Neural cell (in vitro differentiated cells): Measurements from ENCODE around the gene ESPN. TPM values are rescaled to one million over a fixed set of nuclear protein-coding genes. Genes with fewer than 3 reads are reported as not detected.

Source experiments
- H2AFZ ChIP-seq: fragments of 200-600, 300-800 bp; sonication (generic), shearing (Covaris generic); 2 replicates; pipeline ENCODE4 v1.6.0; 2014; ENCODE audit warnings: low read depth, mild to moderate bottlenecking, antibody characterized with exemption, low read length, moderate library complexity
- H3F3A ChIP-seq: fragments of 200-600 bp; shearing (Covaris generic); 2 replicates; pipeline ENCODE4 v1.6.1; 2016; ENCODE audit warnings: mild to moderate bottlenecking, moderate library complexity, mixed read lengths, antibody characterized with exemption, low read length; ENCODE audit not compliant: insufficient read depth, poor library complexity, severe bottlenecking
- H3K27ac ChIP-seq: fragments of 200-600, 300-800 bp; sonication (generic), shearing (Covaris generic); 2 replicates; pipeline ENCODE4 v1.5.1; 2014; ENCODE audit warnings: mild to moderate bottlenecking, low read length, moderate library complexity
- H3K27me3 ChIP-seq: fragments of 300-800, 200-600 bp; sonication (generic), shearing (Covaris generic); 2 replicates; pipeline ENCODE4 v1.6.0; 2014; ENCODE audit warnings: mild to moderate bottlenecking, low read depth, low read length, moderate library complexity; ENCODE audit not compliant: insufficient read depth
- H3K36me3 ChIP-seq: fragments of 300-800, 200-600 bp; sonication (generic), shearing (Covaris generic); 2 replicates; pipeline ENCODE4 v1.5.1; 2014; ENCODE audit warnings: mild to moderate bottlenecking, antibody characterized with exemption, low read length, moderate library complexity; ENCODE audit not compliant: insufficient read depth
- H3K4me2 ChIP-seq: fragments of 300-800, 200-600 bp; sonication (generic), shearing (Covaris generic); 2 replicates; pipeline ENCODE4 v1.6.0; 2014; ENCODE audit warnings: mild to moderate bottlenecking, low read length
- H3K4me3 ChIP-seq: fragments of 300-800, 200-600 bp; sonication (generic), shearing (Covaris generic); 2 replicates; pipeline ENCODE4 v1.5.1; 2014; ENCODE audit warnings: mild to moderate bottlenecking, low read length, moderate library complexity
- H3K79me2 ChIP-seq: fragments of 200-600 bp; shearing (Covaris generic); replicated peaks from 2 replicates; pipeline ENCODE4 v1.6.0; 2014; ENCODE audit warnings: mild to moderate bottlenecking, low read length, moderate library complexity; ENCODE audit not compliant: insufficient read depth
- H3K9ac ChIP-seq: fragments of 300-800, 200-600 bp; sonication (generic), shearing (Covaris generic); 2 replicates; pipeline ENCODE4 v1.6.1; 2016; ENCODE audit warnings: mild to moderate bottlenecking, low read length, mixed read lengths
- H3K9me2 ChIP-seq: fragments of 200-600 bp; shearing (Covaris generic); 2 replicates; pipeline ENCODE4 v1.6.1; 2016; ENCODE audit warnings: mild to moderate bottlenecking, low read length, mixed read lengths; ENCODE audit not compliant: insufficient read depth
- H3K9me3 ChIP-seq: fragments of 200-600, 300-800 bp; sonication (generic), shearing (Covaris generic); 2 replicates; pipeline ENCODE4 v1.6.1; 2016; ENCODE audit warnings: mild to moderate bottlenecking, mixed run types, low read length, moderate library complexity, mixed read lengths
- H4K20me1 ChIP-seq: fragments of 200-600 bp; shearing (Covaris generic); 2 replicates; pipeline ENCODE4 v1.6.1; 2016; ENCODE audit warnings: mild to moderate bottlenecking, mixed run types; ENCODE audit not compliant: insufficient read depth
- CTCF ChIP-seq: fragments of 450-650 bp; IDR thresholded peaks from 2 replicates; pipeline ENCODE4 v1.5.1; 2014; ENCODE audit warnings: antibody characterized with exemption, mild to moderate bottlenecking, moderate library complexity; ENCODE audit not compliant: poor library complexity, severe bottlenecking
- EP300 ChIP-seq: fragments of 450-650 bp; conservative IDR thresholded peaks from 2 replicates; pipeline ENCODE4 v1.6.1; 2014; ENCODE audit warnings: antibody characterized with exemption, mild to moderate bottlenecking, moderate library complexity; ENCODE audit not compliant: poor library complexity, severe bottlenecking
- EZH2 ChIP-seq: fragments of 200-600, 300-800 bp; shearing (Covaris generic), sonication (generic); IDR thresholded peaks from 2 replicates; pipeline ENCODE4 v1.6.1; 2014; ENCODE audit warnings: antibody characterized with exemption, low read length, borderline replicate concordance, mild to moderate bottlenecking; ENCODE audit not compliant: insufficient read depth, poor library complexity, severe bottlenecking
- MXI1 ChIP-seq: fragments of 450-650 bp; conservative IDR thresholded peaks from 2 replicates; pipeline ENCODE4 v1.6.1; 2014; ENCODE audit warnings: antibody characterized with exemption, mild to moderate bottlenecking; ENCODE audit not compliant: poor library complexity, severe bottlenecking
- POLR2AphosphoS5 ChIP-seq: IDR thresholded peaks from 2 replicates; pipeline ENCODE4 v1.6.1; 2012
- REST ChIP-seq: IDR thresholded peaks from 2 replicates; pipeline ENCODE4 v1.6.1; 2012; ENCODE audit warnings: borderline replicate concordance
- TAF1 ChIP-seq: IDR thresholded peaks from 2 replicates; pipeline ENCODE4 v1.6.1; 2012; ENCODE audit warnings: low read depth
- polyA plus RNA-seq: library from polyadenylated mRNA; depleted of rRNA; stranded (reverse); fragments of >200 nt; gene quantifications from 2 replicates; pipeline ENCODE4 v1.2.3, GENCODE V29; 2014

ESPN gene
- polyA plus RNA-seq, 1 donor from 2014 or later = not detected

- TF ChIP-seq REST (no peak), TAF1 (no peak)
Measured at GRCh38 chr1:6456800-6457466, 32.4 kb downstream of the ESPN start (continued).

- no peaks in the 10 kb centered on the region for H3K36me3 ChIP-seq
- H4K20me1 ChIP-seq = no peaks in the 10 kb centered on the region
- no peak for TF ChIP-seq CTCF
- H2AFZ ChIP-seq = no peak overlapping the region
- H3K27me3 ChIP-seq = no peaks in the 10 kb centered on the region
- H3K79me2 ChIP-seq = no peaks in the 10 kb centered on the region
- no peaks in the 10 kb centered on the region for H3K9me3 ChIP-seq
- no peak overlapping the region for H3K4me3 ChIP-seq
- H3K27ac ChIP-seq = no peak overlapping the region
- no peak overlapping the region for H3K9ac ChIP-seq
- H3K9me2 ChIP-seq = no peaks in the 10 kb centered on the region
- H3K4me2 ChIP-seq = no peak overlapping the region
- no peaks in the 10 kb centered on the region for H3F3A ChIP-seq
Measured at GRCh38 chr1:6459850-6460265, 35.3 kb downstream of the ESPN start.

- Histone ChIP-seq H3K4me3 (no peak overlapping the region), H3K36me3 (no peaks in the 10 kb centered on the region), H3K79me2 (no peaks in the 10 kb centered on the region), H3K9me2 (no peaks in the 10 kb centered on the region), H3K9ac (no peak overlapping the region), H4K20me1 (no peaks in the 10 kb centered on the region), H3F3A (no peaks in the 10 kb centered on the region), H3K27me3 (no peaks in the 10 kb centered on the region), H2AFZ (no peak overlapping the region), H3K27ac (no peak overlapping the region), H3K4me2 (no peak overlapping the region), H3K9me3 (no peaks in the 10 kb centered on the region)
- TF ChIP-seq EZH2 = no peak
- TF ChIP-seq CTCF = no peak
- TF ChIP-seq POLR2AphosphoS5 = no peak
- TF ChIP-seq MXI1 = no peak
- no peak for TF ChIP-seq REST
- TF ChIP-seq EP300 = no peak
- TF ChIP-seq TAF1 = no peak
Measured at GRCh38 chr1:6460301-6461050, 35.9 kb downstream of the ESPN start.
